NCI-H748 (cell line): ENCODE data around the gene CIAO1.
"Not testable (repeated sequence)": the region's sequence is repeated elsewhere in the genome, so short reads cannot be mapped to it uniquely, and the experiment has no call there.

Source experiments
- DNase-seq: peaks from one replicate; lab custom pipeline; 2025; ENCODE audit not compliant: unreplicated experiment; lab: John Stamatoyannopoulos, UW

The CIAO1 gene

GRCh38 chr2:96265840-96266679 lies at the start of gene CIAO1, which contains the start of gene TMEM127:
Gene CIAO1 (plus strand): TSS chr2:96266225. CDS start chr2:96266351, 126 bp downstream.
Gene TMEM127 (minus strand): TSS chr2:96265997. CDS start chr2:96265381, 616 bp downstream.
- DNase-seq: peak; percentile 95

GRCh38 chr2:96218508-96219131 lies 47.4 kb upstream of the CIAO1 start:
- DNase-seq: no peak

GRCh38 chr2:96219959-96220358 lies 46.1 kb upstream of the CIAO1 start:
- DNase-seq: not testable (repeated sequence)

GRCh38 chr2:96221106-96221505 lies 44.9 kb upstream of the CIAO1 start:
- DNase-seq: not testable (repeated sequence)

GRCh38 chr2:96225016-96225533 lies 41.0 kb upstream of the CIAO1 start:
- no peak for DNase-seq

GRCh38 chr2:96231316-96231715 lies 34.7 kb upstream of the CIAO1 start:
- DNase-seq: no peak

GRCh38 chr2:96233436-96233835 lies 32.6 kb upstream of the CIAO1 start:
- no peak for DNase-seq

GRCh38 chr2:96233880-96234316 lies 32.1 kb upstream of the CIAO1 start:
- no peak for DNase-seq

GRCh38 chr2:96236882-96237281 lies 29.1 kb upstream of the CIAO1 start:
- no peak for DNase-seq

- DNase-seq: no peak
Observed at GRCh38 chr2:96238266-96238665, 27.8 kb upstream of the CIAO1 start.

GRCh38 chr2:96239091-96239490 lies 26.9 kb upstream of the CIAO1 start:
- no peak for DNase-seq

- no peak for DNase-seq
Observed at GRCh38 chr2:96239745-96240264, 26.2 kb upstream of the CIAO1 start.

- no peak for DNase-seq
Observed at GRCh38 chr2:96240341-96241038, 25.5 kb upstream of the CIAO1 start.

- no peak for DNase-seq
Observed at GRCh38 chr2:96241227-96241626, 24.8 kb upstream of the CIAO1 start.

- DNase-seq: no peak
Observed at GRCh38 chr2:96241900-96242611, 24.0 kb upstream of the CIAO1 start.

- no peak for DNase-seq
Observed at GRCh38 chr2:96243843-96244242, 22.2 kb upstream of the CIAO1 start.

GRCh38 chr2:96245609-96246390 lies 20.2 kb upstream of the CIAO1 start:
- DNase-seq: no peak

GRCh38 chr2:96247009-96247408 lies 19.0 kb upstream of the CIAO1 start:
- DNase-seq: no peak

GRCh38 chr2:96247896-96248295 lies 18.1 kb upstream of the CIAO1 start:
- no peak for DNase-seq

- DNase-seq: no peak
Observed at GRCh38 chr2:96248624-96249023, 17.4 kb upstream of the CIAO1 start.
